Right lobe of liver (tissue), 4 donors: ENCODE measurements around the gene TNIP1.

Source experiments
- CTCF ChIP-seq, 4 donors: fragments of 200-600 bp in 3 of 4; fragments of 450-650 bp in 1 of 4; IDR thresholded peaks; one replicate each; pipeline versions ENCODE4 v1.5.1 to v1.8.0; 2016 to 2022; ENCODE audit warnings: antibody characterized with exemption in 4 of 4, mild to moderate bottlenecking in 2 of 4
- POLR2A ChIP-seq: fragments of 450-650 bp; IDR thresholded peaks from one replicate; pipeline ENCODE4 v1.6.1; 2017; ENCODE audit warnings: antibody characterized with exemption, mild to moderate bottlenecking
- donor health status: DM: no; HTN: no; CAD: no.
- donor health status: DM: no; HTN: no; CAD: no.
- donor health status: DM: no; HTN: yes; CAD: no.

- TF ChIP-seq CTCF (IDR thresholded peaks at IDR 0.05) (no peak), POLR2A (no peak)
These were observed 16.2 kb upstream of the TNIP1 start for GRCh38 chr5:151097061-151097460.
